CD14-positive monocyte (primary cell): Measurements from ENCODE around the gene ABI2. TPM values are rescaled to one million over a fixed set of nuclear protein-coding genes. Genes with fewer than 3 reads are reported as not detected.
"Not testable (repeated sequence)": the region's sequence is repeated elsewhere in the genome, so short reads cannot be mapped to it uniquely, and the experiment has no call there.

Experiments used
- DNase-seq, 3 donors: peaks; one replicate each; pipeline ENCODE4 v3.0.0-alpha.2; 2011 to 2022
- H2AFZ ChIP-seq: 2 replicates; pipeline ENCODE4 v1.6.0; 2012; ENCODE audit warnings: mild to moderate bottlenecking, low read depth, low read length, inconsistent platforms; ENCODE audit not compliant: insufficient read depth, poor library complexity, severe bottlenecking
- H3K27ac ChIP-seq, 2 donors: 1 replicate in 1 of 2; 2 replicates in 1 of 2; pipeline ENCODE4 v1.5.1; 2012 to 2013; ENCODE audit warnings: low read length in 2 of 2, control low read depth in 1 of 2, inconsistent platforms in 1 of 2, low read depth in 1 of 2, mild to moderate bottlenecking in 1 of 2
- H3K27me3 ChIP-seq, 2 donors: one replicate each; pipeline versions ENCODE4 v1.6.0 to v1.6.1; 2011 to 2013; ENCODE audit warnings: low read length in 2 of 2; ENCODE audit not compliant: control insufficient read depth in 2 of 2, insufficient read depth in 2 of 2
- H3K36me3 ChIP-seq, 2 donors: replicated peaks in 1 of 2; 1 replicate in 1 of 2; 2 replicates in 1 of 2; pipeline versions ENCODE4 v1.5.1 to v1.6.1; 2012 to 2013; ENCODE audit warnings: low read length in 2 of 2, control low read depth in 1 of 2, inconsistent platforms in 1 of 2, mild to moderate bottlenecking in 1 of 2; ENCODE audit not compliant: insufficient read depth in 2 of 2, control insufficient read depth in 1 of 2
- H3K4me1 ChIP-seq, 2 donors: 1 replicate in 1 of 2; 2 replicates in 1 of 2; pipeline versions ENCODE4 v1.5.1 to v1.6.1; 2012 to 2013; ENCODE audit warnings: low read length in 2 of 2, control low read depth in 1 of 2, inconsistent platforms in 1 of 2, mild to moderate bottlenecking in 1 of 2, moderate library complexity in 1 of 2; ENCODE audit not compliant: insufficient read depth in 2 of 2, control insufficient read depth in 1 of 2
- H3K4me2 ChIP-seq: replicated peaks from 2 replicates; pipeline ENCODE3; 2012; ENCODE audit warnings: low read length, moderate library complexity, mild to moderate bottlenecking; ENCODE audit not compliant: poor library complexity, severe bottlenecking; ENCODE audit errors: extremely low read depth
- H3K4me3 ChIP-seq, 3 experiments: fragments of 200-600 bp in 1 of 3; sonication (generic) in 1 of 3; replicated peaks in 1 of 3; 1 replicate in 2 of 3; 2 replicates in 1 of 3; pipeline ENCODE4 v1.5.1; 2011 to 2013; ENCODE audit warnings: low read length in 3 of 3, mild to moderate bottlenecking in 3 of 3, control low read depth in 2 of 3, low read depth in 2 of 3, inconsistent platforms in 1 of 3, moderate library complexity in 1 of 3
- H3K79me2 ChIP-seq: 2 replicates; pipeline ENCODE4 v1.6.0; 2012; ENCODE audit warnings: mild to moderate bottlenecking, control low read depth, inconsistent platforms, low read length, moderate library complexity; ENCODE audit not compliant: insufficient read depth
- H3K9ac ChIP-seq: 2 replicates; pipeline ENCODE4 v1.6.0; 2017; ENCODE audit warnings: low read length, mild to moderate bottlenecking; ENCODE audit not compliant: insufficient read depth, poor library complexity, severe bottlenecking
- H3K9me3 ChIP-seq, 2 donors: replicated peaks in 1 of 2; 1 replicate in 1 of 2; 2 replicates in 1 of 2; pipeline versions ENCODE4 v1.5.1 to v1.6.1; 2012 to 2013; ENCODE audit warnings: low read length in 2 of 2, control low read depth in 1 of 2; ENCODE audit not compliant: control insufficient read depth in 1 of 2, insufficient read depth in 1 of 2
- H4K20me1 ChIP-seq: 2 replicates; pipeline ENCODE4 v1.6.0; 2012; ENCODE audit warnings: mild to moderate bottlenecking, low read length, control low read depth, moderate library complexity; ENCODE audit not compliant: insufficient read depth
- H3K27ac Mint-ChIP-seq, 7 donors: one replicate each; pipeline ENCODE4 v1.8.0; 2020; ENCODE audit warnings: mild to moderate bottlenecking in 7 of 7, mixed read lengths in 7 of 7, moderate library complexity in 6 of 7, inconsistent platforms in 2 of 7
- H3K27me3 Mint-ChIP-seq, 3 donors: one replicate each; pipeline ENCODE4 v1.8.0; 2021 to 2022; ENCODE audit warnings: low read depth in 3 of 3, mild to moderate bottlenecking in 3 of 3, mixed read lengths in 3 of 3, moderate library complexity in 3 of 3, inconsistent platforms in 1 of 3
- H3K36me3 Mint-ChIP-seq, 2 donors: one replicate each; pipeline ENCODE4 v1.8.0; 2020; ENCODE audit warnings: mixed read lengths in 2 of 2, inconsistent platforms in 1 of 2, mild to moderate bottlenecking in 1 of 2
- H3K4me1 Mint-ChIP-seq: one replicate; pipeline ENCODE4 v1.8.0; 2020; ENCODE audit warnings: mild to moderate bottlenecking, mixed read lengths
- H3K4me3 Mint-ChIP-seq, 2 donors: one replicate each; pipeline ENCODE4 v1.8.0; 2020; ENCODE audit warnings: mild to moderate bottlenecking in 2 of 2, mixed read lengths in 2 of 2, moderate library complexity in 1 of 2
- H3K9me3 Mint-ChIP-seq, 7 donors: one replicate each; pipeline ENCODE4 v1.8.0; 2020 to 2022; ENCODE audit warnings: mixed read lengths in 7 of 7, mild to moderate bottlenecking in 6 of 7, moderate library complexity in 6 of 7, inconsistent platforms in 2 of 7
- WGBS: methylation state at CpG from one replicate; pipeline ENCODE4 v1.1.5; 2013; ENCODE audit warnings: missing lambda C conversion rate; ENCODE audit not compliant: insufficient coverage; 5-methylcytosine and 5-hydroxymethylcytosine counted together
- intact Hi-C, 2 donors: fragments of 100-400 bp; cut with micrococcal nuclease; formaldehyde crosslinking; loops; one replicate each; pipeline versions ENCODE4 v1.15.0 to v1.15.1; 2023
- polyA plus RNA-seq, 3 donors: library from polyadenylated mRNA; depleted of rRNA in 1 of 3; unstranded in 2 of 3; stranded (reverse) in 1 of 3; fragments of 300-500 nt in 2 of 3; fragments of >200 nt in 1 of 3; fragmentation: Illumina TruSeq in 2 of 3; gene quantifications; 1 replicate in 2 of 3; 2 replicates in 1 of 3; pipeline ENCODE4 v1.2.3, GENCODE V29; 2012 to 2021
- TF ChIP-seq, protein P1 (sequence below): fragments of 200-600 bp; IDR thresholded peaks from one replicate; pipeline ENCODE4 v1.8.0; 2022; ENCODE audit warnings: antibody characterized with exemption, mild to moderate bottlenecking

ABI2 gene
- polyA plus RNA-seq, 3 donors, result 6.1 to 9.2 (median 7.1) TPM

DNA sequence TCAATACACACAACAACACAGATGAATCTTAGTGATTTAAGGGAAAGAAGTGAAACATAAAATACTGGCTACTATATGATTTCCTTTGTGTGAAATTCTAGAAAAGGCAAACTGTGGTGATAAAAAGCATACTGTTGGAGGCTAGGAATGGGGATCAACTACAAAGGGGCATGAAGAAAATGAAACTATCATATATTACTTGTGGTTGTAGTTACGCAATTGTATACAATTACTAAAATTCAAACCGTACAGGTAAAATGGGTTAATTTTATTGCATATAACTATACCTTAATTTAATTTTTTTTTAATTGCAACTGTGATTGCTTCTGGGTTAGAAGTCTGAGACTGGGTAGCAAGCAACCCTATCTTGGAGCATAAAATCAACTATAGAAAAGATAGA lies 41.7 kb upstream of the ABI2 start:
- H3K36me3 ChIP-seq, result peaks cover 64 to 86% of the 10 kb centered on the region in 2 donors
- peaks cover 47 to 67% of the 10 kb centered on the region in 2 donors for H3K36me3 Mint-ChIP-seq
- DNase-seq, result no peak
- H3K4me3 Mint-ChIP-seq, result no peak overlapping the region
- H3K9me3 Mint-ChIP-seq, result no peaks in the 10 kb centered on the region
- no peak overlapping the region for H3K9ac ChIP-seq
- intact Hi-C loops, result no loop called here
- H3K27ac Mint-ChIP-seq, result no peak overlapping the region
- no peaks in the 10 kb centered on the region for H3K27me3 ChIP-seq
- TF ChIP-seq, protein P1, sequence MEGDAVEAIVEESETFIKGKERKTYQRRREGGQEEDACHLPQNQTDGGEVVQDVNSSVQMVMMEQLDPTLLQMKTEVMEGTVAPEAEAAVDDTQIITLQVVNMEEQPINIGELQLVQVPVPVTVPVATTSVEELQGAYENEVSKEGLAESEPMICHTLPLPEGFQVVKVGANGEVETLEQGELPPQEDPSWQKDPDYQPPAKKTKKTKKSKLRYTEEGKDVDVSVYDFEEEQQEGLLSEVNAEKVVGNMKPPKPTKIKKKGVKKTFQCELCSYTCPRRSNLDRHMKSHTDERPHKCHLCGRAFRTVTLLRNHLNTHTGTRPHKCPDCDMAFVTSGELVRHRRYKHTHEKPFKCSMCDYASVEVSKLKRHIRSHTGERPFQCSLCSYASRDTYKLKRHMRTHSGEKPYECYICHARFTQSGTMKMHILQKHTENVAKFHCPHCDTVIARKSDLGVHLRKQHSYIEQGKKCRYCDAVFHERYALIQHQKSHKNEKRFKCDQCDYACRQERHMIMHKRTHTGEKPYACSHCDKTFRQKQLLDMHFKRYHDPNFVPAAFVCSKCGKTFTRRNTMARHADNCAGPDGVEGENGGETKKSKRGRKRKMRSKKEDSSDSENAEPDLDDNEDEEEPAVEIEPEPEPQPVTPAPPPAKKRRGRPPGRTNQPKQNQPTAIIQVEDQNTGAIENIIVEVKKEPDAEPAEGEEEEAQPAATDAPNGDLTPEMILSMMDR, result no peak
- no peaks in the 10 kb centered on the region for H3K4me1 ChIP-seq
- no peak overlapping the region for H3K4me2 ChIP-seq
- no peaks in the 10 kb centered on the region for H3K4me1 Mint-ChIP-seq
- no peak overlapping the region for H2AFZ ChIP-seq
- H3K79me2 ChIP-seq, result no peaks in the 10 kb centered on the region
- H3K27me3 Mint-ChIP-seq, result no peaks in the 10 kb centered on the region
- no peaks in the 10 kb centered on the region for H3K9me3 ChIP-seq
- no peak overlapping the region for H3K27ac ChIP-seq
- no CpG with 5 or more reads among the region's 2 CpGs for WGBS
- no peaks in the 10 kb centered on the region for H4K20me1 ChIP-seq
- no peak overlapping the region for H3K4me3 ChIP-seq

GRCh38 chr2:203301667-203302066 lies 26.5 kb upstream of the ABI2 start:
- H3K4me1 ChIP-seq, result no peaks in the 10 kb centered on the region
- H3K4me3 ChIP-seq, result no peak overlapping the region
- H4K20me1 ChIP-seq, result no peaks in the 10 kb centered on the region
- Mint-ChIP-seq H3K36me3 (peaks cover 27 to 58% of the 10 kb centered on the region in 2 donors), H3K27ac (no peak overlapping the region), H3K27me3 (no peaks in the 10 kb centered on the region), H3K4me1 (no peaks in the 10 kb centered on the region), H3K4me3 (no peak overlapping the region), H3K9me3 (peaks cover 0 to 4% (median 0%) of the 10 kb centered on the region in 7 donors)
- DNase-seq, result no peak
- H3K79me2 ChIP-seq, result no peaks in the 10 kb centered on the region
- TF ChIP-seq, protein P1, result no peak
- no CpG with 5 or more reads among the region's 3 CpGs for WGBS
- no peak overlapping the region for H3K9ac ChIP-seq
- no peaks in the 10 kb centered on the region for H3K27me3 ChIP-seq
- H3K27ac ChIP-seq, result no peak overlapping the region
- H3K36me3 ChIP-seq, result peaks cover 6 to 31% of the 10 kb centered on the region in 2 donors
- intact Hi-C loops, result no loop called here
- H3K9me3 ChIP-seq, result peaks cover 0 to 3% of the 10 kb centered on the region in 2 donors
- H2AFZ ChIP-seq, result no peak overlapping the region
- H3K4me2 ChIP-seq, result no peak overlapping the region

DNA sequence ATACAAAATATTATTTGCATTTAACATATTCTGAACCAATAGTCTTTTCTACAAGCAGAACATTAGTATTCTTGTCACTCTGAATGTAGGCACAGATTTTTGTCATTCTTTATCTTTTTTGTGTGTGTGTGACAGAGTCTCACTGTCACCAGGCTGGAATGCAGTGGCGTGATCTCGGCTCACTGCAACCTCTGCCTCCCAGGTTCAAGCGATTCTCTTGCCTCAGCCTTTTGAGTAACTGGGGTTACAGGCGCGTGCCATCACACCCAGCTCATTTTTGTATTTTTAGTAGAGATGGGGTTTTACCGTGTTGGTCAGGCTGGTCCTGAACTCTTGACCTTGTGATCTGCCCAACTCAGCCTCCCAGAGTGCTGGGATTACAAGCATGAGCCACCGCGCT lies 25.6 kb upstream of the ABI2 start:
- intact Hi-C loops, H2AFZ ChIP-seq, H4K20me1 ChIP-seq, H3K27ac Mint-ChIP-seq, H3K9me3 ChIP-seq, H3K27me3 ChIP-seq, DNase-seq, H3K27ac ChIP-seq, H3K4me3 ChIP-seq, H3K4me1 Mint-ChIP-seq, H3K27me3 Mint-ChIP-seq, H3K4me1 ChIP-seq, H3K4me2 ChIP-seq, H3K79me2 ChIP-seq, H3K4me3 Mint-ChIP-seq, H3K9ac ChIP-seq: not testable (repeated sequence)
- H3K36me3 Mint-ChIP-seq, result peaks cover 31 to 58% of the 10 kb centered on the region in 2 donors
- no CpG with 5 or more reads among the region's 8 CpGs for WGBS
- peaks cover 3 to 11% (median 7%) of the 10 kb centered on the region in 7 donors for H3K9me3 Mint-ChIP-seq
- peaks cover 6 to 30% of the 10 kb centered on the region in 2 donors for H3K36me3 ChIP-seq
